ENCODE data around the gene GEMIN7.
"Not testable (repeated sequence)": the region's sequence is repeated elsewhere in the genome, so short reads cannot be mapped to it uniquely, and the experiment has no call there.

The GEMIN7 gene

DNA sequence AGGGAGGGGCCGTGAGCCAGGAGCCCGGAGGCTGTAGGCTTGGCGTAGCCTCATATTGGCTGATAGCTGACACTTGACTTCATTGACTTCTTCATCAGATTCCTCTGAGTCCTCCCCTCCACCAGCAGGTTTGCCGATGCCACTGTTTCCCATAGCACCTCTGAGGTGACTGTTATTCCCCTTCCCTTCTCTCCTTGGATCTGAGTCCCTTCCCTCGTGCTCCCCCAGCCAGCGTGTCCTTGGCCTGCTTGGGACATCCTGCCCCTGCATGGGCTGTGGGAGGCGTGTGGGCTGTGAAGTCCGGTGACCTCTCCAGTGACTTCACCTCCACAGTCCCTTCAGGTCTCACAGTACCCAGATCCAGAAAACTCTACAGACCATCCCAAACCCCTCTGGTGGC is 22.7 kb downstream of the GEMIN7 start:
- TF ChIP-seq ZFX (IDR thresholded peaks at IDR 0.05) (no peak), CTCF (conservative IDR thresholded peaks at IDR 0.05) (no peak)
- no peak overlapping the region for H3K27ac ChIP-seq

DNA sequence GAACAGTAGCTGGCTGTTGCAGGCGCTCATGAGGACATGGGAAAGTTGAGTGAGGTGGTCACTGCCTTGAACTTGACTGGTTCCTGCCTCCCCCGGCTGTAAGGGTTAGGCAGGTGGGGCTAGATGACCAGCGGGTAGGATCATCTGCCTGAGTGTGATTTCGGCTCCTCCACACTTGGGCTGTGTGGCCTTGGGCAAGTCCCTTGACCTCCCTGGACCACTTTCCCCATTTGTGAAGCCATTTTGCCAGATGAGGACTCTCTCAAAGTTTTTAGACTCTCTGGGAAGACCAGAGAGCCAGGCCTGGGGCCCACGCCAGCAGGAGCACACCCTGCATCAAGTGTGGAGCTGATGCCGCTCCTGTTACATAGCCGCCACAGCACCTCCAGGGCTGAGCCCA is 23.4 kb downstream of the GEMIN7 start:
- H3K27ac ChIP-seq: no peak overlapping the region
- TF ChIP-seq CTCF (conservative IDR thresholded peaks at IDR 0.05) (no peak), ZFX (IDR thresholded peaks at IDR 0.05) (no peak)

GRCh38 chr19:45103156-45103507 is 24.1 kb downstream of the GEMIN7 start:
- TF ChIP-seq ZFX (IDR thresholded peaks at IDR 0.05) (no peak), CTCF (conservative IDR thresholded peaks at IDR 0.05) (no peak)
- no peak overlapping the region for H3K27ac ChIP-seq

GRCh38 chr19:45103508-45104319 is 24.7 kb downstream of the GEMIN7 start:
- TF ChIP-seq CTCF (conservative IDR thresholded peaks at IDR 0.05): no peak
- no peak for TF ChIP-seq ZFX (IDR thresholded peaks at IDR 0.05)
- no peak overlapping the region for H3K27ac ChIP-seq

- H3K27ac ChIP-seq: no peak overlapping the region
- no peak for TF ChIP-seq CTCF (conservative IDR thresholded peaks at IDR 0.05)
- no peak for TF ChIP-seq ZFX (IDR thresholded peaks at IDR 0.05)
Measured at GRCh38 chr19:45104658-45105349, 25.7 kb downstream of the GEMIN7 start.

- not testable (repeated sequence) for H3K27ac ChIP-seq
Measured at GRCh38 chr19:45106363-45106762, 27.3 kb downstream of the GEMIN7 start.

DNA sequence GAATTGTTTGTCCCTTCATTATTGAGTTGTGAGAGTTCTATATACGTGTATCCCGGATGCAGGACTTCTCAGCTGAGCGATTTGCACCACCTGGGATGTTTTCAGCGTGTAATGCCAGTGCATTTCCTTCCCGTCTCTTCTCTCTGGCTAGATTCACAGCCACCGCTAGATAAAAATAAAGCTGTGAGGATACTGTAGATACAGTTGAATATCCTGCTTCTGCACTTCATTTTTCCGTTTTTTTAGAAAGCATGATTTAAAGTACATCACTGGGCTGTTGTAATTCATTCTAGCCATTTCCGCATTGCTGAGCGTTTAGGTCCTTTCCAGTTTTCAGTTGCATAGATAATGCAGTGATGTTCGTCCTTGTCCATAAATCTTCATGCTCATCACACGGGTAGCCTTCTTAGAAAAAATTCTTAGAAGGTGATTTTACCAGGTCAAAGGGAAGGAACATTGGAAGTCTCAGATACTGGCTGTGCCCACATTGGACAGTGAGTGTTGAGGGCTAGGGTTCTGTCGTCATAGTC is 28.6 kb downstream of the GEMIN7 start:
- no peak overlapping the region for H3K27ac ChIP-seq
- no peak for TF ChIP-seq CTCF (conservative IDR thresholded peaks at IDR 0.05)
- no peak for TF ChIP-seq ZFX (IDR thresholded peaks at IDR 0.05)
